CD8-positive, alpha-beta memory T cell (primary cell): ENCODE measurements around the gene CHID1. TPM values are rescaled to one million over a fixed set of nuclear protein-coding genes. Genes with fewer than 3 reads are reported as not detected.

ENCODE experiments used
- CTCF ChIA-PET: fragments of 350-600 bp; sonication (Branson Sonifier 250); formaldehyde crosslinking; loops from one replicate; lab custom pipeline; 2021; ENCODE audit warnings: antibody characterized with exemption; lab: Charles Lee
- POLR2A ChIA-PET: fragments of 350-600 bp; sonication (Branson Sonifier 250); formaldehyde crosslinking; loops from one replicate; lab custom pipeline; 2021; ENCODE audit warnings: antibody characterized with exemption; lab: Charles Lee
- DNase-seq, 5 donors: peaks; one replicate each; pipeline versions ENCODE4 v3.0.0 to v3.0.0-alpha.2; 2020 to 2022; ENCODE audit warnings: mixed read lengths in 1 of 5
- H3K27ac ChIP-seq: one replicate; pipeline ENCODE4 v1.7.0; 2013; ENCODE audit warnings: low read depth, mild to moderate bottlenecking, low read length, moderate library complexity
- H3K27me3 ChIP-seq: 2 replicates; pipeline ENCODE4 v1.7.0; 2013; ENCODE audit warnings: low read length, mild to moderate bottlenecking; ENCODE audit not compliant: insufficient read depth, poor library complexity, severe bottlenecking
- H3K36me3 ChIP-seq: 2 replicates; pipeline ENCODE4 v1.7.0; 2013; ENCODE audit warnings: mild to moderate bottlenecking, low read length, moderate library complexity; ENCODE audit not compliant: insufficient read depth
- H3K4me1 ChIP-seq: 2 replicates; pipeline ENCODE4 v1.7.0; 2013; ENCODE audit warnings: mild to moderate bottlenecking, low read length, moderate library complexity; ENCODE audit not compliant: insufficient read depth
- H3K4me3 ChIP-seq: 2 replicates; pipeline ENCODE4 v1.7.0; 2013; ENCODE audit warnings: mild to moderate bottlenecking, low read length
- H3K9me3 ChIP-seq: 2 replicates; pipeline ENCODE4 v1.7.0; 2013; ENCODE audit warnings: mild to moderate bottlenecking, low read length
- H3K27ac Mint-ChIP-seq, 8 donors: one replicate each; pipeline ENCODE4 v1.8.0; 2020 to 2021; ENCODE audit warnings: mixed read lengths in 8 of 8, mild to moderate bottlenecking in 6 of 8, inconsistent platforms in 3 of 8, moderate library complexity in 3 of 8
- H3K27me3 Mint-ChIP-seq, 2 donors: one replicate each; pipeline ENCODE4 v1.8.0; 2020 to 2021; ENCODE audit warnings: mixed read lengths in 2 of 2, mild to moderate bottlenecking in 1 of 2, moderate library complexity in 1 of 2
- H3K36me3 Mint-ChIP-seq, 3 donors: one replicate each; pipeline ENCODE4 v1.8.0; 2020 to 2021; ENCODE audit warnings: mixed read lengths in 3 of 3, inconsistent platforms in 1 of 3, mild to moderate bottlenecking in 1 of 3
- H3K4me1 Mint-ChIP-seq, 3 donors: one replicate each; pipeline ENCODE4 v1.8.0; 2020 to 2021; ENCODE audit warnings: mixed read lengths in 3 of 3, inconsistent platforms in 1 of 3, mild to moderate bottlenecking in 1 of 3
- H3K4me3 Mint-ChIP-seq, 7 donors: one replicate each; pipeline ENCODE4 v1.8.0; 2020 to 2021; ENCODE audit warnings: mixed read lengths in 7 of 7, mild to moderate bottlenecking in 6 of 7, moderate library complexity in 4 of 7, inconsistent platforms in 2 of 7
- H3K9me3 Mint-ChIP-seq, 5 donors: one replicate each; pipeline ENCODE4 v1.8.0; 2020 to 2022; ENCODE audit warnings: mixed read lengths in 5 of 5, mild to moderate bottlenecking in 3 of 5, moderate library complexity in 2 of 5, inconsistent platforms in 1 of 5
- polyA plus RNA-seq: library from polyadenylated mRNA; unstranded; fragments of 300-500 nt; fragmentation: Illumina TruSeq; gene quantifications from one replicate; pipeline ENCODE4 v1.2.3, GENCODE V29; 2021
- total RNA-seq, 2 experiments: library from RNA; stranded (reverse); gene quantifications; one replicate each; pipeline ENCODE4 v1.2.3, GENCODE V29; 2021

CHID1 gene
- total and polyA plus RNA-seq, 3 experiments from 2014 or later, result 57.1 to 94.1 (median 87.2) TPM

- H3K36me3 ChIP-seq, result no peaks in the 10 kb centered on the region
- H3K4me1 ChIP-seq, result no peaks in the 10 kb centered on the region
- H3K27ac Mint-ChIP-seq, result no peak overlapping the region
- peaks cover 0 to 29% (median 9%) of the 10 kb centered on the region in 3 donors for H3K36me3 Mint-ChIP-seq
- no peaks in the 10 kb centered on the region for H3K9me3 ChIP-seq
- H3K27me3 ChIP-seq, result no peaks in the 10 kb centered on the region
- no peak overlapping the region for H3K4me3 ChIP-seq
- H3K4me3 Mint-ChIP-seq, result no peak overlapping the region
- H3K9me3 Mint-ChIP-seq, result no peaks in the 10 kb centered on the region
- H3K27ac ChIP-seq, result no peak overlapping the region
- ChIA-PET POLR2A (no interaction called here), CTCF (no interaction called here)
- no peaks in the 10 kb centered on the region for H3K4me1 Mint-ChIP-seq
- DNase-seq, result no peak
- H3K27me3 Mint-ChIP-seq, result no peaks in the 10 kb centered on the region
These were observed 34.8 kb downstream of the CHID1 start for GRCh38 chr11:875769-876301.

GRCh38 chr11:875203-875602, 35.4 kb downstream of the CHID1 start:
- DNase-seq, result no peak
- H3K4me1 Mint-ChIP-seq, result no peaks in the 10 kb centered on the region
- no peaks in the 10 kb centered on the region for H3K27me3 ChIP-seq
- POLR2A ChIA-PET, result no interaction called here
- no peak overlapping the region for H3K4me3 ChIP-seq
- no peaks in the 10 kb centered on the region for H3K9me3 ChIP-seq
- no peaks in the 10 kb centered on the region for H3K4me1 ChIP-seq
- CTCF ChIA-PET, result no interaction called here
- H3K27me3 Mint-ChIP-seq, result no peaks in the 10 kb centered on the region
- H3K36me3 Mint-ChIP-seq, result peaks cover 0 to 24% (median 9%) of the 10 kb centered on the region in 3 donors
- H3K27ac ChIP-seq, result no peak overlapping the region
- no peaks in the 10 kb centered on the region for H3K36me3 ChIP-seq
- H3K4me3 Mint-ChIP-seq, result no peak overlapping the region
- no peak overlapping the region for H3K27ac Mint-ChIP-seq
- H3K9me3 Mint-ChIP-seq, result no peaks in the 10 kb centered on the region

- DNase-seq, result no peak
- Mint-ChIP-seq H3K36me3 (peaks cover 0 to 22% (median 7%) of the 10 kb centered on the region in 3 donors), H3K27ac (peak overlapping the region in 3 of 8 donors; percentile 56 to 68 (median 64)), H3K4me1 (no peaks in the 10 kb centered on the region), H3K27me3 (no peaks in the 10 kb centered on the region), H3K4me3 (no peak overlapping the region), H3K9me3 (no peaks in the 10 kb centered on the region)
- H3K36me3 ChIP-seq, result no peaks in the 10 kb centered on the region
- no peaks in the 10 kb centered on the region for H3K4me1 ChIP-seq
- ChIA-PET POLR2A (interaction anchor here (0.6 kb wide), 1 partner anchor 84 kb away, joined by 4 read pairs; the partner anchor contains the start of gene CEND1), CTCF (no interaction called here)
- H3K4me3 ChIP-seq, result no peak overlapping the region
- no peaks in the 10 kb centered on the region for H3K27me3 ChIP-seq
- H3K27ac ChIP-seq, result no peak overlapping the region
- H3K9me3 ChIP-seq, result no peaks in the 10 kb centered on the region
These were observed 36.9 kb downstream of the CHID1 start for GRCh38 chr11:873706-874105.

- H3K4me1 ChIP-seq, result no peaks in the 10 kb centered on the region
- H3K4me3 Mint-ChIP-seq, result no peak overlapping the region
- H3K4me3 ChIP-seq, result no peak overlapping the region
- CTCF ChIA-PET, result no interaction called here
- H3K27me3 Mint-ChIP-seq, result no peaks in the 10 kb centered on the region
- DNase-seq, result no peak
- H3K36me3 Mint-ChIP-seq, result peaks cover 0 to 23% (median 7%) of the 10 kb centered on the region in 3 donors
- no peak overlapping the region for H3K27ac ChIP-seq
- POLR2A ChIA-PET, result no interaction called here
- no peaks in the 10 kb centered on the region for H3K36me3 ChIP-seq
- no peaks in the 10 kb centered on the region for H3K4me1 Mint-ChIP-seq
- no peaks in the 10 kb centered on the region for H3K9me3 ChIP-seq
- no peaks in the 10 kb centered on the region for H3K9me3 Mint-ChIP-seq
- no peak overlapping the region for H3K27ac Mint-ChIP-seq
- no peaks in the 10 kb centered on the region for H3K27me3 ChIP-seq
These were observed 37.8 kb downstream of the CHID1 start for GRCh38 chr11:872799-873198.

GRCh38 chr11:871472-871871, 39.1 kb downstream of the CHID1 start:
- Histone ChIP-seq H3K27ac (no peak overlapping the region), H3K36me3 (no peaks in the 10 kb centered on the region), H3K9me3 (no peaks in the 10 kb centered on the region), H3K27me3 (no peaks in the 10 kb centered on the region), H3K4me1 (no peaks in the 10 kb centered on the region), H3K4me3 (no peak overlapping the region)
- CTCF ChIA-PET, result interaction anchor here (1.0 kb wide), 1 partner anchor 23 kb away, joined by 3 read pairs; no protein-coding TSS in a partner anchor
- H3K27me3 Mint-ChIP-seq, result no peaks in the 10 kb centered on the region
- no peak for DNase-seq
- POLR2A ChIA-PET, result no interaction called here
- H3K9me3 Mint-ChIP-seq, result no peaks in the 10 kb centered on the region
- no peak overlapping the region for H3K4me3 Mint-ChIP-seq
- peaks cover 0 to 21% (median 7%) of the 10 kb centered on the region in 3 donors for H3K36me3 Mint-ChIP-seq
- no peak overlapping the region for H3K27ac Mint-ChIP-seq
- H3K4me1 Mint-ChIP-seq, result no peaks in the 10 kb centered on the region

- ChIA-PET CTCF (no interaction called here), POLR2A (no interaction called here)
- no peak for DNase-seq
- Mint-ChIP-seq H3K36me3 (peaks cover 0 to 15% (median 4%) of the 10 kb centered on the region in 3 donors), H3K27me3 (no peaks in the 10 kb centered on the region), H3K4me1 (no peaks in the 10 kb centered on the region), H3K9me3 (no peaks in the 10 kb centered on the region), H3K4me3 (no peak overlapping the region), H3K27ac (no peak overlapping the region)
- Histone ChIP-seq H3K4me1 (no peaks in the 10 kb centered on the region), H3K4me3 (no peak overlapping the region), H3K27ac (no peak overlapping the region), H3K27me3 (no peaks in the 10 kb centered on the region), H3K36me3 (no peaks in the 10 kb centered on the region), H3K9me3 (no peaks in the 10 kb centered on the region)
These were observed 40.2 kb downstream of the CHID1 start for GRCh38 chr11:870418-870817.

GRCh38 chr11:870127-870413, 40.5 kb downstream of the CHID1 start:
- H3K27me3 Mint-ChIP-seq, result no peaks in the 10 kb centered on the region
- H3K27me3 ChIP-seq, result no peaks in the 10 kb centered on the region
- ChIA-PET CTCF (no interaction called here), POLR2A (no interaction called here)
- H3K27ac ChIP-seq, result no peak overlapping the region
- H3K27ac Mint-ChIP-seq, result no peak overlapping the region
- H3K36me3 Mint-ChIP-seq, result peaks cover 0 to 12% (median 3%) of the 10 kb centered on the region in 3 donors
- H3K4me1 Mint-ChIP-seq, result no peaks in the 10 kb centered on the region
- no peak overlapping the region for H3K4me3 Mint-ChIP-seq
- no peaks in the 10 kb centered on the region for H3K9me3 ChIP-seq
- no peak for DNase-seq
- no peaks in the 10 kb centered on the region for H3K36me3 ChIP-seq
- no peaks in the 10 kb centered on the region for H3K4me1 ChIP-seq
- H3K4me3 ChIP-seq, result no peak overlapping the region
- H3K9me3 Mint-ChIP-seq, result no peaks in the 10 kb centered on the region

GRCh38 chr11:869399-870126, 41.0 kb downstream of the CHID1 start:
- H3K4me1 ChIP-seq, result no peaks in the 10 kb centered on the region
- Mint-ChIP-seq H3K36me3 (peaks cover 0 to 10% (median 3%) of the 10 kb centered on the region in 3 donors), H3K4me1 (no peaks in the 10 kb centered on the region), H3K9me3 (no peaks in the 10 kb centered on the region), H3K27me3 (no peaks in the 10 kb centered on the region), H3K27ac (no peak overlapping the region), H3K4me3 (no peak overlapping the region)
- POLR2A ChIA-PET, result no interaction called here
- CTCF ChIA-PET, result no interaction called here
- DNase-seq, result no peak
- H3K4me3 ChIP-seq, result no peak overlapping the region
- no peaks in the 10 kb centered on the region for H3K9me3 ChIP-seq
- H3K36me3 ChIP-seq, result no peaks in the 10 kb centered on the region
- H3K27ac ChIP-seq, result no peak overlapping the region
- H3K27me3 ChIP-seq, result no peaks in the 10 kb centered on the region
